IMR-90 (cell line): ENCODE results near the gene HPGDS. TPM values are rescaled to one million over a fixed set of nuclear protein-coding genes. Genes with fewer than 3 reads are reported as not detected.

ENCODE experiments used
- ATAC-seq: fragments of 200-7000 bp; cut with Tn5 transposase; 2 replicates; pipeline ENCODE4 v1.9.1; 2020; ENCODE audit warnings: low read depth, mild to moderate bottlenecking, moderate library complexity
- BruUV-seq: library from RNA; stranded (reverse); fragments of 400-500 nt; replicated peaks from 2 replicates; lab custom pipeline; 2021; lab: Mats Ljungman, UMichigan
- CTCF ChIA-PET: fragments of 300-600 bp; formaldehyde crosslinking; extraction: SDS; loops from one replicate; lab custom pipeline; 2021; ENCODE audit warnings: antibody characterized with exemption; lab: Yijun Ruan, JAX
- POLR2A ChIA-PET: fragments of 300-600 bp; sonication (Branson Sonifier 250); formaldehyde crosslinking; loops from one replicate; lab custom pipeline; 2022; ENCODE audit warnings: antibody characterized with exemption; ENCODE audit not compliant: unreplicated experiment; lab: Charles Lee
- DNase-seq: peaks from one replicate; pipeline ENCODE4 v3.0.0; 2013
- H2AFZ ChIP-seq: replicated peaks from 2 replicates; pipeline ENCODE3; 2013; ENCODE audit warnings: low read length, mild to moderate bottlenecking; ENCODE audit not compliant: poor library complexity
- H2AK5ac ChIP-seq: 2 replicates; pipeline ENCODE4 v1.6.1; 2013; ENCODE audit warnings: low read depth, low read length, inconsistent platforms
- H2AK9ac ChIP-seq: replicated peaks from 2 replicates; pipeline ENCODE3; 2013; ENCODE audit warnings: mild to moderate bottlenecking, low read depth, low read length, moderate library complexity; ENCODE audit not compliant: poor library complexity
- H2BK120ac ChIP-seq: 2 replicates; pipeline ENCODE4 v1.6.1; 2013; ENCODE audit warnings: low read depth, low read length, inconsistent platforms
- H2BK15ac ChIP-seq: 3 replicates; pipeline ENCODE4 v1.6.1; 2013; ENCODE audit warnings: low read depth, low read length, inconsistent platforms
- H2BK20ac ChIP-seq: 2 replicates; pipeline ENCODE4 v1.6.1; 2013; ENCODE audit warnings: low read depth, mild to moderate bottlenecking, inconsistent platforms, low read length, moderate library complexity
- H2BK5ac ChIP-seq: 2 replicates; pipeline ENCODE4 v1.6.1; 2013; ENCODE audit warnings: mild to moderate bottlenecking, low read depth, low read length, inconsistent platforms; ENCODE audit not compliant: poor library complexity, severe bottlenecking
- H3K14ac ChIP-seq: replicated peaks from 2 replicates; pipeline ENCODE4 v1.6.1; 2013; ENCODE audit warnings: low read depth, low read length, inconsistent platforms
- H3K18ac ChIP-seq: 2 replicates; pipeline ENCODE4 v1.6.1; 2013; ENCODE audit warnings: low read depth, low read length, control low read depth
- H3K23ac ChIP-seq: 2 replicates; pipeline ENCODE4 v1.6.1; 2013; ENCODE audit warnings: low read depth, low read length, inconsistent platforms
- H3K27ac ChIP-seq: 2 replicates; pipeline ENCODE4 v1.5.1; 2013; ENCODE audit warnings: mild to moderate bottlenecking, control low read depth, low read length; ENCODE audit not compliant: insufficient read depth
- H3K27me3 ChIP-seq: 2 replicates; pipeline ENCODE4 v1.6.1; 2013; ENCODE audit warnings: low read length; ENCODE audit not compliant: control insufficient read depth, insufficient read depth
- H3K36me3 ChIP-seq: 2 replicates; pipeline ENCODE4 v1.6.1; 2013; ENCODE audit warnings: low read length, mixed read lengths; ENCODE audit not compliant: control insufficient read depth, insufficient read depth
- H3K4ac ChIP-seq: 2 replicates; pipeline ENCODE4 v1.6.1; 2013; ENCODE audit warnings: low read depth, low read length, inconsistent platforms
- H3K4me1 ChIP-seq: 2 replicates; pipeline ENCODE4 v1.6.1; 2013; ENCODE audit warnings: low read length, mixed read lengths; ENCODE audit not compliant: control insufficient read depth, insufficient read depth
- H3K4me2 ChIP-seq: 2 replicates; pipeline ENCODE4 v1.6.1; 2013; ENCODE audit warnings: low read depth, mild to moderate bottlenecking, control low read depth, low read length, moderate library complexity
- H3K4me3 ChIP-seq: 2 replicates; pipeline ENCODE4 v1.5.1; 2013; ENCODE audit warnings: low read depth, mild to moderate bottlenecking, control low read depth, low read length, moderate library complexity; ENCODE audit not compliant: insufficient read depth
- H3K56ac ChIP-seq: 2 replicates; pipeline ENCODE4 v1.6.1; 2013; ENCODE audit warnings: low read length, inconsistent platforms; ENCODE audit not compliant: insufficient read depth; ENCODE audit errors: extremely low read depth
- H3K79me1 ChIP-seq, 2 experiments: 2 replicates each; pipeline ENCODE4 v1.6.1; 2013; ENCODE audit warnings: low read length in 2 of 2, inconsistent platforms in 1 of 2, low read depth in 1 of 2
- H3K9ac ChIP-seq: 2 replicates; pipeline ENCODE4 v1.6.1; 2013; ENCODE audit warnings: low read depth, low read length, control low read depth
- H3K9me1 ChIP-seq: 2 replicates; pipeline ENCODE4 v1.6.1; 2013; ENCODE audit warnings: low read length, inconsistent platforms; ENCODE audit not compliant: insufficient read depth
- H3K9me3 ChIP-seq: 2 replicates; pipeline ENCODE4 v1.6.1; 2013; ENCODE audit warnings: low read length; ENCODE audit not compliant: control insufficient read depth, insufficient read depth
- H4K20me1 ChIP-seq: 2 replicates; pipeline ENCODE4 v1.6.1; 2013; ENCODE audit warnings: low read length, inconsistent platforms; ENCODE audit not compliant: insufficient read depth
- H4K5ac ChIP-seq: 2 replicates; pipeline ENCODE4 v1.6.1; 2013; ENCODE audit warnings: mild to moderate bottlenecking, low read depth, low read length, control low read depth
- H4K8ac ChIP-seq, 2 experiments: 2 replicates each; pipeline ENCODE4 v1.6.1; 2013; ENCODE audit warnings: low read depth in 2 of 2, low read length in 2 of 2, control low read depth in 1 of 2, inconsistent platforms in 1 of 2
- H4K91ac ChIP-seq: 2 replicates; pipeline ENCODE4 v1.6.1; 2013; ENCODE audit warnings: low read depth, low read length, inconsistent platforms; ENCODE audit not compliant: insufficient read depth
- MAFK ChIP-seq: IDR thresholded peaks from 2 replicates; pipeline ENCODE4 v1.6.1; 2012; ENCODE audit warnings: low read depth, low read length, improper control_type of control experiment
- MAZ ChIP-seq: IDR thresholded peaks from 2 replicates; pipeline ENCODE4 v1.6.1; 2012; ENCODE audit warnings: low read depth, mild to moderate bottlenecking, low read length, improper control_type of control experiment, moderate library complexity, borderline replicate concordance
- RAD21 ChIP-seq: IDR thresholded peaks from 2 replicates; pipeline ENCODE4 v1.6.1; 2012; ENCODE audit warnings: low read length, improper control_type of control experiment
- RFX5 ChIP-seq: IDR thresholded peaks from 2 replicates; pipeline ENCODE4 v1.8.0; 2012; ENCODE audit warnings: low read depth, mild to moderate bottlenecking, low read length, moderate library complexity
- SMC3 ChIP-seq: fragments of 150-350 bp; IDR thresholded peaks from 2 replicates; pipeline ENCODE4 v1.6.1; 2016; ENCODE audit warnings: low read depth, mild to moderate bottlenecking, antibody characterized with exemption, low read length, moderate library complexity
- WGBS, 2 experiments: methylation state at CpG; one replicate each; pipeline versions ENCODE4 v1.1.5 to v1.1.7; 2013; ENCODE audit warnings: missing lambda C conversion rate in 2 of 2; ENCODE audit not compliant: insufficient read length in 1 of 2; ENCODE audit errors: extremely low coverage in 2 of 2; 5-methylcytosine and 5-hydroxymethylcytosine counted together
- dilution Hi-C: fragments of 300-500 bp; cut with HindIII; formaldehyde crosslinking; loops from one replicate; pipeline ENCODE4 v1.14.3; 2018; ENCODE audit warnings: low sequenced_read_pairs; ENCODE audit not compliant: unreplicated experiment
- in situ Hi-C: fragments of 300-500 bp; cut with MboI; formaldehyde crosslinking; loops from 3 replicates; pipeline ENCODE4 v1.14.3; 2019; ENCODE audit warnings: low sequenced_read_pairs, inconsistent platforms, mixed read lengths
- intact Hi-C: fragments of 100-400 bp; cut with micrococcal nuclease; formaldehyde crosslinking; loops from 2 replicates; pipeline ENCODE4 v1.10.0; 2022
- polyA plus RNA-seq, 3 experiments: library from polyadenylated mRNA; depleted of rRNA; stranded (reverse); fragments of >200 nt; gene quantifications; 2 replicates each; pipeline ENCODE4 v1.2.3, GENCODE V29; 2012; ENCODE audit warnings: low replicate concordance in 1 of 3
- total RNA-seq: library from RNA; depleted of rRNA; stranded (reverse); fragments of >200 nt; gene quantifications from 2 replicates; pipeline ENCODE4 v1.2.3, GENCODE V29; 2012
- TF ChIP-seq, protein P1 (sequence below): conservative IDR thresholded peaks from 2 replicates; pipeline ENCODE4 v1.5.1; 2012; ENCODE audit warnings: mild to moderate bottlenecking, low read depth, low read length, improper control_type of control experiment

Gene HPGDS
- total and polyA plus RNA-seq, 2 of the 4 experiments (the other 2 are of a cell fraction): not detected

DNA sequence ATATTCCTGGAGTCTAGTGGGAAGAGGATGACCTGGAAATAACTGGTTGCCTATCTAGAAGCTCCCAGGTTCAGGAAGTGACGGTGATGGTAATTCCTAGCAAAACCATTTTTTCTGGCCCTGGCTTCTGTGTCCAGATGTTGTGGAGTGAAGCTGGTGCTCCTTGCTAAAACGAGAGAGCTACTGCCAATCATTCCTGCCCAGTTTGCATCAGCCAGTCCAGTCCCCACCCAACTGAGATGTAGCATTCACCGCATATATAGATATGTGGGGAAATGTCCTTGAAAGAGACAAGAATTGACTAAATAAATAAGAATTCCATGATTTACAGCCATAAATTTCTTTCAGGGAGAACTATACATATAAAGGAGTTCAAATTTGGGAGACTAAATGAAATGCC is 6.3 kb downstream of the HPGDS start:
- Histone ChIP-seq H2BK20ac (no peak overlapping the region), H2AK9ac (no peak overlapping the region), H2AFZ (no peak overlapping the region), H3K9me3 (no peaks in the 10 kb centered on the region), H2BK15ac (no peak overlapping the region), H3K14ac (no peak overlapping the region), H2BK5ac (no peak overlapping the region), H3K4ac (no peak overlapping the region), H4K5ac (no peak overlapping the region), H4K8ac (no peak overlapping the region), H2AK5ac (no peak overlapping the region), H3K4me3 (no peak overlapping the region), H3K9me1 (no peaks in the 10 kb centered on the region), H3K27me3 (no peaks in the 10 kb centered on the region; the same call in 1 of the 2 replicates), H3K4me2 (no peak overlapping the region), H4K20me1 (no peaks in the 10 kb centered on the region), H3K4me1 (no peaks in the 10 kb centered on the region), H3K9ac (no peak overlapping the region), H2BK120ac (no peak overlapping the region), H3K36me3 (no peaks in the 10 kb centered on the region), H3K27ac (no peak overlapping the region), H3K18ac (no peak overlapping the region), H3K23ac (no peak overlapping the region), H3K79me1 (no peaks in the 10 kb centered on the region), H4K91ac (no peak overlapping the region), H3K56ac (no peak overlapping the region)
- dilution Hi-C loops: no loop called here
- ATAC-seq (no peak), DNase-seq (no peak)
- ChIA-PET CTCF (interaction anchor here (1.0 kb wide), 1 partner anchor 285 kb away, joined by 4 read pairs; no protein-coding TSS in a partner anchor), POLR2A (no interaction called here)
- intact Hi-C loops: no loop called here
- no TSS peak for BruUV-seq
- TF ChIP-seq MAZ (no peak), RFX5 (no peak), RAD21 (no peak), SMC3 (no peak), MAFK (no peak)
- TF ChIP-seq, protein P1, sequence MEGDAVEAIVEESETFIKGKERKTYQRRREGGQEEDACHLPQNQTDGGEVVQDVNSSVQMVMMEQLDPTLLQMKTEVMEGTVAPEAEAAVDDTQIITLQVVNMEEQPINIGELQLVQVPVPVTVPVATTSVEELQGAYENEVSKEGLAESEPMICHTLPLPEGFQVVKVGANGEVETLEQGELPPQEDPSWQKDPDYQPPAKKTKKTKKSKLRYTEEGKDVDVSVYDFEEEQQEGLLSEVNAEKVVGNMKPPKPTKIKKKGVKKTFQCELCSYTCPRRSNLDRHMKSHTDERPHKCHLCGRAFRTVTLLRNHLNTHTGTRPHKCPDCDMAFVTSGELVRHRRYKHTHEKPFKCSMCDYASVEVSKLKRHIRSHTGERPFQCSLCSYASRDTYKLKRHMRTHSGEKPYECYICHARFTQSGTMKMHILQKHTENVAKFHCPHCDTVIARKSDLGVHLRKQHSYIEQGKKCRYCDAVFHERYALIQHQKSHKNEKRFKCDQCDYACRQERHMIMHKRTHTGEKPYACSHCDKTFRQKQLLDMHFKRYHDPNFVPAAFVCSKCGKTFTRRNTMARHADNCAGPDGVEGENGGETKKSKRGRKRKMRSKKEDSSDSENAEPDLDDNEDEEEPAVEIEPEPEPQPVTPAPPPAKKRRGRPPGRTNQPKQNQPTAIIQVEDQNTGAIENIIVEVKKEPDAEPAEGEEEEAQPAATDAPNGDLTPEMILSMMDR: no peak
- WGBS, 2 experiments: no CpG with 5 or more reads among the region's 3 CpGs
- in situ Hi-C loops: no loop called here
